H4 (cell line): ENCODE results near the gene GPR176. TPM values are rescaled to one million over a fixed set of nuclear protein-coding genes. Genes with fewer than 3 reads are reported as not detected.

Source experiments
- DNase-seq: peaks from one replicate; pipeline ENCODE4 v3.0.0-alpha.2; 2015; ENCODE audit warnings: low spot score
- total RNA-seq: library from RNA; depleted of rRNA; stranded (reverse); fragments of >200 nt; shearing (Covaris generic); gene quantifications from 2 replicates; pipeline ENCODE4 v1.2.3, GENCODE V29; 2014

The GPR176 gene
- total RNA-seq, 1 experiment from 2014 or later = 20.4 TPM

GRCh38 chr15:39804026-39804425 lies 116.0 kb downstream of the GPR176 start:
- DNase-seq = peak; percentile 38

GRCh38 chr15:39803016-39803415 lies 117.0 kb downstream of the GPR176 start:
- no peak for DNase-seq

GRCh38 chr15:39801641-39802309 lies 118.3 kb downstream of the GPR176 start:
- DNase-seq = no peak

DNA sequence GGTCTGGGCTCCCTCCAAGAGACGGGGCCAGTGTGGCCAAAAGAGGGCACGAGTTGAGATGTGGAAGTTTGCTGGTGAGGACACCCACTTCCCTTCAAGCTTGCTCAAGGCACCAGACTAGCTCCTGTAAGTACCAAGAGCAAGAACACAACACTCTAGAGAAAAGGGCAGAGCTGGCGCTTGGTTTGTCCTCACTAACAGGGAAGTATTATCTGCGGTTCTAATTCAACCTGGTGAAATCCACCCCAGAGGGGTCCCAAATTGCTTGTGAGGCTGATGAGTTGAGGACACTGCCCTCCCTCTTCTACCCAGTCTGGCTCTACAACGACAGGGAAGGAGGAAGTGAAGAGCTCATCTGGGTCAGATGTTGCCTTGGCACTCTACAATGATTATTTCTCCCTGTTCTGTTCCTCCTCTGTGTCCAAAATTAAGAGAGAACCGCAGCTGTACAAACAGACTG lies 120.5 kb downstream of the GPR176 start:
- no peak for DNase-seq

- DNase-seq = no peak
Observed at GRCh38 chr15:39798382-39798781, 121.7 kb downstream of the GPR176 start.

DNA sequence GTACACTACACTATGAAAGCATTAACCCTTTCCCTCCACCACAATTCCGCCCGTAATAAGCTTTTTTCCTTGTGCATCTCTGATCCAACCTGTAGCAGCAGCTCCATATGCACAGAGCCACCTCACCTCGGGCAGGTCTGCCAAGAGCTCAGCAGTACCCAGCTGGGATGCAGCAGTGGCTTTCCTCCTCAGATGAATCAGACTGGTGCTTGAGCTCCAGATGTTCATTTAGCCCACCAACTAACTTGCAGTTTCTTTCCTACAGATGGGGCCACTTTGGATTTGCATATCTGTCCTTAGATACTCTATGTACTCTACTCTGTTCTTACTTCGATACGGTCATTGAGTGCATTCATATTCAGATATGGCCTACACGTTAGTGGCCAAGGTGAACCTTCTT lies 122.7 kb downstream of the GPR176 start:
- DNase-seq = no peak

DNA sequence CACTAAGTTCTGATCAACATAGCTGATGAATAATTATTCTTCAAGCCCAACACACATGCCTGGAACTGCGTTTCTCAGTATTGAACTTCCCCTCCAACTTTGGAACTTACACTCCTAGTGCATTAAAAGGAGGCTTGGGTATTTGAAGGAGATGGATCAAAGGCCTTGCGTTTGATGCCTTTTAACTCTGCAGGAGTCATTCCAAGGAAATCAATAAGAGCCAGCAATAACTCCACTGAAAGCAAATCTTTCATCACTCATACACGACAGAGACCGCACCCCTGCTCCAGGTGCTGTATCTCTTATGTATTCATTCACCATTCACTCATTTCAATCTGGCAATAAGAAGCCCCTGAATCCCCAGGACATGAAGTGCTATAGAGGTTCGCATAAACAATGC lies 123.5 kb downstream of the GPR176 start:
- DNase-seq = no peak

DNA sequence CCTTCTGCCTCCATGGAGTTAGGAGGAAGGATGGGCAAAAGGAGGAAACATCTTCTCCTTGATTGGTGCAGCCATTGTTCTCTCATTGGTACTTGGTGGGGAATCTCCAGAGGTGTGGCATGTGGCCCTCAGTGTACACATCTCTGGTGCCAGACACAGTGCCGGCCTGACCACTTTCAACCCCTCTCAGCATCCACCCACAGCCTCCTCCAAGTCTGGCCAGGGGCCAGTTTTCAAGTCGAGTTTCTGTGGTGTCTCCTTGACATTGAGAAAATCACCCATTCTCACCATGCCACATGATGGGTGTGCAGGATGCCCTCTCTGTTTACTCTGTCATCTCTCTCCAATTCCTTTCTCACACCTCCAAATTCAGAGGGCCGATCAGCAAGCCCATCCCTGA lies 124.6 kb downstream of the GPR176 start:
- DNase-seq = no peak

DNA sequence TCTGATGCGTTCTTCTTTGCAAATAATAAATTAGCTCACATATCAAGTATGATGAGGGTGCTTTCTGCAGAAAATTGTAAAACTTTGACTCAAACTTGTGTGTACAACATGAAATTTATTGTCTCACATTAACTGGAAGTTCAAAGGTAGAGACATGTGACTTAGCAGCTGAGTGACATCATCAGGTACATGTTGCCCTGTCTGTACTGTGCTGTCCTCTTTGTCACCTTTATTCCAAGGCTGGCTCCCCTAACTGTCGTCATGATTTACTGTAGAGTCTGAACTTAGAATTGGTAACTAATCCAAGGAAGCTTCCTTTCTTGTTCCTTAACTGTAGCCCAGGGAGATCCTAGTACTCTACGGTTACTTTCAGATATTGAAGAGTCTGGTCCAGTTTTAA lies 125.1 kb downstream of the GPR176 start:
- DNase-seq = no peak

DNA sequence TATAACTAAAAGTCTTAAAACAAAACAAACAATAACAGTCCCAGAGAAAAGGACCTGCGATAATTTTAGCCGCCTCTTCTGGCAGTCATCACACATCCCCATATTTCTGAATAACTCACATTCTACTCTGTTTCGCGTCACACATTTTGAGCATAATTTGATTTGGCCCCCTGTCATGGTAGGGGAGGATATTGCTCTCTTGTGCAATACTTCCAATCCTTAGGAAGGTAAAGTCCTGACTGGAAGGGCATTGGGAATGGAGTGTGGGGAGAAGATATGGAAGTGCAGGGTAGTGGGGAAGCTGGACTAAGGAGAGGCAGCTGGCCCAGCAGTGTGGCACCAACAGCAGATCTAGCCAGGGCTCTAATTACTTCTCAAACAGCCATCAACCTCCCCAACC lies 126.1 kb downstream of the GPR176 start:
- no peak for DNase-seq

DNA sequence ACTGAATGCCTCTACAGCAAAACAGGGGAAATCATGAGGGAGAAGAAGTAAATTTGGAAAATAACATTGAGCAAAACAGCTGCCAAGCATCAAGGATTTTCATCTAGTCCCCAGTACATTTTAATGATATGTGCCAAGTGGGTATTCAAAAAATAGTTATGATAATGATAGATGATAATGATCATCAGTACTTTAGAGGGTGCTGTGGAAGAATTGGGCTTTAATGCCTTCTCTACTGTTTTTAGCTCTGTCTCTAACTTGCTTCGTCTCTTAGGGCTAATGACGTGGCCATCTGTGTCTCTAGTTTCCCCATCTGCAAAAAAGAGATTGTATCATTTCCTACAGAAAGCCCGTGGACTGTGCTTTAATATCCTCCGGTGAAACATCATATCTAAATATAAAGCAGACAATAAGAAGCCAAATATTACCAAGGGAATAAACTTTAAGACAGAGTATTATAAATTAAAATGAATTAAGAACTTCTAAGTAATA lies 127.2 kb downstream of the GPR176 start:
- DNase-seq = no peak

DNA sequence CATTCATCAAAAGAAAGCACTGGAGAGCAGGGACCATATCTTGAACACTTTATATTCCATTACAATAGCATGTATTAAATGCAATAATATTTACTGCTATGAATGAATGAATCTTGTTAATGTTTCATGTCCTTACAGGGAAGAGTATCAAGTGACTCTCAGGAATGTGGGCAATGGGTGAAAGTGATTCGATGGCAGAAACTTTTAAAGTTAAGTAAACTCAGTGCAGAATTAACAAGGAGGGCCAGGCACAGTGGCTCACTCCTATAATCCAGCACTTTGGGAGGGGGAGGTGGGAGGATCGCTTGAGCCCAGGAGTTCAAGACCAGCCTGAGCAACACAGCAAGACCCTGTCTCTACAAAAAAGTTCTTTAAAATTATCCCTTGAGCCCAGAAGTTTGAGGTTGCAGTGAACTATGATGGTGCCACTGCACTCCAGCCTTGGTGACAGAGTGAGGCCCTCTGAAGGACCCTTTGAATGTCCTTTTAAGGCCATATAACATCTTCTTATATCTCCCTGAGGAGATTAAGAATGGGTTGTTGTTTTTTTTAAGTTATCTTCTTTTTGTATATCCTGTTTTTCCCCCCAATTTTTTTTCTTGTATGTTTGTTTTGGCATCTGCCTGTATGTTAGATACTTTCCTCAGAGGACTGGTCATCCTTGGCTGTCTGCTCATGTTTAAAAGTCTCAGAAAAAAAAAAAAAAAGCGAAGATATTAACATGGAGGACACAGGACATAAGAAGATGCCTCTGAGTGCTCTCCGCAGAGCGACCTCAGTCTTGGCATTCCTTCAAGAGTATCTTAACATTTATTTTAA lies 127.8 kb downstream of the GPR176 start:
- DNase-seq = no peak

DNA sequence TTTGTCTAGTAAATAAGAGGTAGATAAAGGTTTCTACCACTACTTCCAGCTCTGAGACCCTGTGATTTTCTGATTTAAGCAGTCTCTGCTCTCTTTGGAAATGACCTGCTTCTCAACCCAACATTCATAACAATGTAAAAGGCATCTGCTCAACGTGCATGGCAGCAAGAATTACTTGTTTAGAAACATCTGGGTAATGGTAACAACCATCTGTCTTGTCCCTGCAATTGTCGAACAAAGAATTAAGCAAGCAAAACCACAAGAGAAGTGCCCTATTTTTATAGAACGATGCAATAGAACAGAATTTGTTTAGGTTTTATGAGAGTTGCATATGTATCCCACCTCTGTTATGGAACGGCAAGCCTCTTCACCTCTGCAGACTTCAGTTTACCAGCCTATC lies 130.3 kb downstream of the GPR176 start:
- no peak for DNase-seq

DNA sequence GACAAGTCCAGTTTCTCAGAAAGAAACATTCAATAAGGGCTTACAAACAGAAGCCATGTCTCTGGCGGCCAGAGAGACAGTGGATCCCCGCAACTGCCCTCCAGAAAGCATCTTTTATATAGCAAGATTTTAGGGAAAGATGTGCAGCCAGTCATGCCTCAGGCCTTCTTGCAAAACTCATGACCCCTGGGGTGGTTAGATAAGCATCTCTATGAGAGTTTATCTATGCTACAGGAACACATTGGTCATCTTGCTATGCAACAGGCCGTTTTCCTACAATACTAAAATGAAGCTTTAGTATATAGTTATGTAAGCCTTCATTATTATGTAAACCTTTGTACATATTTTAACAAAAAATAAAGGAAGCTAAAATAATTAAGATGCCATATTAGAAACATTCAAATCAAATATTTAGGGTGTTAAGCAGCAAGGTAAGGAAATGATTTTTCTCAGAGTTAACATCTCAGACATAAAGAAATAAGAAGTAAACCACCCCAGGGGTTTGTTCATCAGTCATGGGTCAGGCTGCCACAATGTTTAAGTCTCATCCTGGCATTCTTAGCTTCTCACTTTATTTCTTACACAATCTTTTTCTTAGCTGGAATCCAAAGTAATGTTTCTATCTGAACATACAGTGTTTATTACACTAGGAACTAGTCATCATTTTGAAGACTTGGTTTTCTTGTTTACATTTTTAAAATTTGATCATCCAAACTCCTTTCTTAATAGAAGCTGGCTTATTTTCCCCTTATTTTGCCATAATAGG lies 131.1 kb downstream of the GPR176 start:
- DNase-seq = no peak

GRCh38 chr15:39788108-39788507 lies 132.0 kb downstream of the GPR176 start:
- no peak for DNase-seq

GRCh38 chr15:39787479-39787878 lies 132.6 kb downstream of the GPR176 start:
- DNase-seq = no peak

DNA sequence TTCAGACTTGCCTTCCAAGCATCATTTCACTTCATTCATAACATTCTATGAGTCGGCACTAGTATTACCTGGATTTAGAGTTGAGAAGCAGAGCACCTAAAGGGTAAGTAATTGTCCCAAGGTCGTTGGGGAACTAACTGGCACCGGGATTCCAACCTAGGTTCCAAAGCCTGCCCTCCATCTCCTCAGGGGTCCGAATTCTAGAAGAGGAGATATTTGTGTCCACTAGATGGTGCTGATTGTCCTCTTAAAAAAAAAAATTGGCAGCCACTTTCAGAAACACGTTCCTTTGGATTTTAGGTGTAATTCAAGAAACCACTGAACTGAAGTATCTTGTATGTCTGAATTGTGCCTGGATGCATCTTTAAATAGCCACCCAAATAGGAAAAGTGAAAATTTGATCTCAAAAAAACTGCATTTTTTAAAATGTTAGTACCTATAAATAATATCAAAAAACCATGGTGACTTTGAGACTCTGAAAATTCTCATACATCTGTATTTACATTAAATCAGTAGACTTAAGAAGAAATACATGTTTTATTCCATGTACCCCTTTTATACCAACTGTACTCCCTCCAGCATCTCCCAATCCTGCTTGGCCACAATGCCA lies 133.5 kb downstream of the GPR176 start:
- DNase-seq = peak; percentile 44

DNA sequence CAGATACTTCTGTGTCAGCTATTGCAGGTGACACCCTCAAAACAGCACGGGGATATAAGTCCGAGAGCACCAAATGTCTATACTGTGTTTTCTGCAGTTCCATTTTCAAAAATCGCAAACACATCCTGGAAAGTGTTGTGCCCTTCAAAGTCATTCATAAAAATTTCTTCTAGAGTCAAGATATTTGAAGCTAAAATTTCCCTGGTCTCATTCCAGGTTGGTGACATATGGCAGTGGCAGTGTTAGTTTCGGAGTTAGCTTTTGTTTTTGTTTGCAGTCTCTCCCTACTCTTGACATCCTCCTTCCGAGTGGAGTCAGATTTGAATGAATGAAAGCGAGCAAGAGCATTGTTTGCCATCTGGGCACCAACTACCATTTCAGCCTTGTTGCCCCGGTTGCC lies 134.2 kb downstream of the GPR176 start:
- no peak for DNase-seq

GRCh38 chr15:39785139-39785538 lies 134.9 kb downstream of the GPR176 start:
- DNase-seq = peak; percentile 35

DNA sequence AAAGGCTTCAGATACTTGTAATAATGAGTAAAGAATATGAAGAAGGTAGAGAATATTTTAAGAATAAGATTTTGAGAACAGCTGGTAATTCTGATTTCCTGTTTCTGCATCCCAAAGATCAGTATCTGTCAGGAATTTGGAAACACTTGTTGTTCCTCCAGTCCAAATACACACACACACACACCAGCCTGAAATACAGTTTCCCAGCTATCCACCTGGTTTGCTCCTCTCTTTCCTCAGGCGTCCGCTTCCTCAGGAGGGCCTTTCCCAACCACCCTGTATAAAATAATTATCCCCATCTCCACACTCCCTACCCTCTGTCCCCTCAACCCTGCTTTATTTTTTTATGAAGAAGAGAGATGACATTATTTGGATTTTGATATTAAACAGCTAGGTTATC lies 135.4 kb downstream of the GPR176 start:
- DNase-seq = no peak

DNA sequence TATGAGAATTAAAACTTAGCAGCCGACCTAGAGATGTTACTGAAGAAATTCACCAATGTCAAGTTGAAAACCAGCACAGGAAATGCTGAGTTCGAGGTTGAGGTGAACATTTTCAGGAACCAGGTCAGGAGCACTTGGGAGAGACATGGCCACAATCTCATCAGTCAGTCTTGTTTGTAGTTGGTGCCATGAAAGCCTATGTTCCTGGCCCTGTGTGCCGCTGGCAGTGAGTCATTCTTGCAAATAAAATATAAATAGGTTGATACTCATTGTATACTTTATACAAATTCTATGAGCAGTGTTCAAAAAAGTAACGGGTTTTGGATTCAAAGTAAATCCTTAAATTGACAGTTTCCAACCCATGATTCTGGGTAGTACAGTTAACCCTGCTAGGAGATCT lies 135.9 kb downstream of the GPR176 start:
- DNase-seq = no peak

GRCh38 chr15:39783244-39783820 lies 136.7 kb downstream of the GPR176 start:
- DNase-seq = no peak
